DOHH2 (cell line): ENCODE results near the gene BTBD16.

Experiments used
- EZH2phosphoT487 ChIP-seq: fragments of 200-600 bp; sonication (generic); IDR thresholded peaks from 2 replicates; pipeline ENCODE4 v1.6.1; 2017; ENCODE audit warnings: borderline replicate concordance, mild to moderate bottlenecking, antibody characterized with exemption, low read length, moderate library complexity, mixed read lengths
- TF ChIP-seq, protein P1 (sequence below): fragments of 200-600 bp; sonication (generic); IDR thresholded peaks from one replicate; pipeline ENCODE4 v1.5.1; 2014; ENCODE audit warnings: antibody characterized with exemption, mild to moderate bottlenecking, low read depth, low read length; ENCODE audit not compliant: poor library complexity, severe bottlenecking

DNA sequence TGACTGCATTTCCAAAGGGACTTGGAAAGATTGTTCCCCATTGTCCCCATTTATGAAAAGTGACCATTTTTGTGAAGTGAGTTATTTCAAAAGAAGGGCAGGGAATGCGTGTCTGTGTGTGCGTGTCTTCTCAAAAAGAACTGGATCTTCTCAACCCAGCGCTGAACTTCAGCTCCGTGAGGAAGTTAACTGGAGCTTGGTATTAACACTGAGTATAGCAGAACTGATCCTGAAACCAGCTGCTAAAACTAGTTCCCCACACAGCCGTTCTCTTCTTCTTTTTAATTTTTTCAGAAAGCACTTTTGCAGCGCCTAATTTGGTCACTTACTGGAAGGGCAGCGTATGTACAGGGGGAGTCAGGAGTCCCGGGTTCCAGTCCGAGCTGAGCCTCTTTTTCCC, 57.6 kb downstream of the BTBD16 start:
- TF ChIP-seq, protein P1, sequence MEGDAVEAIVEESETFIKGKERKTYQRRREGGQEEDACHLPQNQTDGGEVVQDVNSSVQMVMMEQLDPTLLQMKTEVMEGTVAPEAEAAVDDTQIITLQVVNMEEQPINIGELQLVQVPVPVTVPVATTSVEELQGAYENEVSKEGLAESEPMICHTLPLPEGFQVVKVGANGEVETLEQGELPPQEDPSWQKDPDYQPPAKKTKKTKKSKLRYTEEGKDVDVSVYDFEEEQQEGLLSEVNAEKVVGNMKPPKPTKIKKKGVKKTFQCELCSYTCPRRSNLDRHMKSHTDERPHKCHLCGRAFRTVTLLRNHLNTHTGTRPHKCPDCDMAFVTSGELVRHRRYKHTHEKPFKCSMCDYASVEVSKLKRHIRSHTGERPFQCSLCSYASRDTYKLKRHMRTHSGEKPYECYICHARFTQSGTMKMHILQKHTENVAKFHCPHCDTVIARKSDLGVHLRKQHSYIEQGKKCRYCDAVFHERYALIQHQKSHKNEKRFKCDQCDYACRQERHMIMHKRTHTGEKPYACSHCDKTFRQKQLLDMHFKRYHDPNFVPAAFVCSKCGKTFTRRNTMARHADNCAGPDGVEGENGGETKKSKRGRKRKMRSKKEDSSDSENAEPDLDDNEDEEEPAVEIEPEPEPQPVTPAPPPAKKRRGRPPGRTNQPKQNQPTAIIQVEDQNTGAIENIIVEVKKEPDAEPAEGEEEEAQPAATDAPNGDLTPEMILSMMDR = no peak
- no peak for TF ChIP-seq EZH2phosphoT487
